Dendritic cell treated with granulocyte-macrophage colony-stimulating factor and Interleukin-4, amounts not matched to agents 40 ng/mL and 50 ng/mL, for 4 days (primary cell): ENCODE data around the gene CCDC85C.
A peak's percentile ranks its signal among the peaks of the same experiment; 100 is the strongest.

ENCODE experiments used
- H3K27ac Mint-ChIP-seq: one replicate; pipeline ENCODE4 v1.8.0; 2022; ENCODE audit warnings: mild to moderate bottlenecking, mixed read lengths
- H3K27me3 Mint-ChIP-seq: one replicate; pipeline ENCODE4 v1.8.0; 2022; ENCODE audit warnings: mild to moderate bottlenecking, mixed read lengths
- H3K36me3 Mint-ChIP-seq: one replicate; pipeline ENCODE4 v1.8.0; 2022; ENCODE audit warnings: low read depth, mixed read lengths
- H3K4me1 Mint-ChIP-seq: one replicate; pipeline ENCODE4 v1.8.0; 2022; ENCODE audit warnings: low read depth, mixed read lengths
- H3K4me3 Mint-ChIP-seq: one replicate; pipeline ENCODE4 v1.8.0; 2022; ENCODE audit warnings: mild to moderate bottlenecking, moderate library complexity, mixed read lengths
- H3K9me3 Mint-ChIP-seq: one replicate; pipeline ENCODE4 v1.8.0; 2022; ENCODE audit warnings: mixed read lengths
- intact Hi-C: fragments of 100-400 bp; cut with micrococcal nuclease; formaldehyde crosslinking; loops from one replicate; pipeline ENCODE4 v1.15.0; 2022

Gene CCDC85C

GRCh38 chr14:99478128-99478527 lies 125.9 kb downstream of the CCDC85C start:
- intact Hi-C loops = no loop called here
- Mint-ChIP-seq H3K4me1 (peaks cover 51% of the 10 kb centered on the region), H3K27me3 (no peaks in the 10 kb centered on the region), H3K9me3 (no peaks in the 10 kb centered on the region), H3K36me3 (peaks cover 26% of the 10 kb centered on the region), H3K4me3 (no peak overlapping the region), H3K27ac (no peak overlapping the region)

DNA sequence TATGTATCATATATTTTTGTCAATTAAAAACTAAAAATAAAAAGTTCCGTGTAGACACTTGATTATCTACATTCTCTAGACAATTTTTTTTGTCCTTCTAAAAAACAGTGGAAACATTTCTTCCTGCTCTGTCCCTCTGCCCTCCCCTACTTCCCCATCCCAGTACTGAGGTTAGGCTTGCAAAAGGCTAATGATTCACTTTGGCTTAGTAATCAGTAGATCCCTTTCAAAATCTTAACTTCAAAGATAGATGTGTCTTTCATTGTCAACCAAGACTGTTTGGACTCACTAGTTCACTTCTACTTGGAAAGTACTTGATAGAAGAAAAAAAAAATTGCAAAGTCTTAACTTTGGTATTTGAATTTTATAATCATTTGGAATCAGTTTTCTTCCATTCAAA lies 127.1 kb downstream of the CCDC85C start:
- no peaks in the 10 kb centered on the region for H3K9me3 Mint-ChIP-seq
- H3K36me3 Mint-ChIP-seq = peaks cover 24% of the 10 kb centered on the region
- H3K27ac Mint-ChIP-seq = no peak overlapping the region
- intact Hi-C loops = no loop called here
- peaks cover 45% of the 10 kb centered on the region for H3K4me1 Mint-ChIP-seq
- H3K27me3 Mint-ChIP-seq = no peaks in the 10 kb centered on the region
- H3K4me3 Mint-ChIP-seq = no peak overlapping the region

GRCh38 chr14:99475660-99476059 lies 128.3 kb downstream of the CCDC85C start:
- Mint-ChIP-seq H3K27me3 (no peaks in the 10 kb centered on the region), H3K4me1 (peaks cover 49% of the 10 kb centered on the region), H3K27ac (no peak overlapping the region), H3K36me3 (peaks cover 16% of the 10 kb centered on the region), H3K9me3 (no peaks in the 10 kb centered on the region), H3K4me3 (no peak overlapping the region)
- intact Hi-C loops = no loop called here

DNA sequence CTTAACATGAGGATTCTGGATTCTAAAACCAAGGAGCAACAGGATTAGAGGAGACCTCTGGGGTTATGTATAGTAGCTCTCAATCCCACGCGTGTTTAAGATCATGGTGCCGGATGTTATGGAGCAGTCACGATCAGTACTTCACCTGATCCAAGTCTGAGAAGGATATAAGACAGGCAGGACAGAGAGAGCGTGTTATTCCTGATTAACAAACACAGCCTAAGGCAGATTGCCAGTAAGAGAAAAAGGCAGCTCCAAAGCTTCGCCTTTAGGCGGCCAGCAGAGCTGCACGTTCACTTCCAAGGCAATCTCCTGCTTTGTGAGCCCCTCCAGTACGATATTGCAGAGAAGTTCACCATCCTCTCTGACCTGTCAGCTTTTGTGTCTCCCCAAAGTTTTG lies 128.8 kb downstream of the CCDC85C start:
- Mint-ChIP-seq H3K27me3 (no peaks in the 10 kb centered on the region), H3K9me3 (no peaks in the 10 kb centered on the region), H3K4me1 (peaks cover 54% of the 10 kb centered on the region), H3K4me3 (no peak overlapping the region), H3K27ac (no peak overlapping the region), H3K36me3 (peaks cover 15% of the 10 kb centered on the region)
- intact Hi-C loops = no loop called here

GRCh38 chr14:99473458-99473857 lies 130.5 kb downstream of the CCDC85C start:
- Mint-ChIP-seq H3K4me3 (no peak overlapping the region), H3K36me3 (peaks cover 4% of the 10 kb centered on the region), H3K27me3 (no peaks in the 10 kb centered on the region), H3K27ac (no peak overlapping the region), H3K9me3 (no peaks in the 10 kb centered on the region), H3K4me1 (peaks cover 55% of the 10 kb centered on the region)
- intact Hi-C loops = no loop called here

- Mint-ChIP-seq H3K27ac (no peak overlapping the region), H3K4me1 (peaks cover 55% of the 10 kb centered on the region), H3K27me3 (no peaks in the 10 kb centered on the region), H3K36me3 (no peaks in the 10 kb centered on the region), H3K4me3 (no peak overlapping the region), H3K9me3 (no peaks in the 10 kb centered on the region)
- intact Hi-C loops = no loop called here
These were observed 131.1 kb downstream of the CCDC85C start for GRCh38 chr14:99472937-99473336.

- intact Hi-C loops = no loop called here
- no peaks in the 10 kb centered on the region for H3K27me3 Mint-ChIP-seq
- H3K9me3 Mint-ChIP-seq = no peaks in the 10 kb centered on the region
- H3K4me3 Mint-ChIP-seq = no peak overlapping the region
- peaks cover 7% of the 10 kb centered on the region for H3K36me3 Mint-ChIP-seq
- H3K4me1 Mint-ChIP-seq = peaks cover 61% of the 10 kb centered on the region
- H3K27ac Mint-ChIP-seq = no peak overlapping the region
These were observed 132.3 kb downstream of the CCDC85C start for GRCh38 chr14:99471731-99472130.

DNA sequence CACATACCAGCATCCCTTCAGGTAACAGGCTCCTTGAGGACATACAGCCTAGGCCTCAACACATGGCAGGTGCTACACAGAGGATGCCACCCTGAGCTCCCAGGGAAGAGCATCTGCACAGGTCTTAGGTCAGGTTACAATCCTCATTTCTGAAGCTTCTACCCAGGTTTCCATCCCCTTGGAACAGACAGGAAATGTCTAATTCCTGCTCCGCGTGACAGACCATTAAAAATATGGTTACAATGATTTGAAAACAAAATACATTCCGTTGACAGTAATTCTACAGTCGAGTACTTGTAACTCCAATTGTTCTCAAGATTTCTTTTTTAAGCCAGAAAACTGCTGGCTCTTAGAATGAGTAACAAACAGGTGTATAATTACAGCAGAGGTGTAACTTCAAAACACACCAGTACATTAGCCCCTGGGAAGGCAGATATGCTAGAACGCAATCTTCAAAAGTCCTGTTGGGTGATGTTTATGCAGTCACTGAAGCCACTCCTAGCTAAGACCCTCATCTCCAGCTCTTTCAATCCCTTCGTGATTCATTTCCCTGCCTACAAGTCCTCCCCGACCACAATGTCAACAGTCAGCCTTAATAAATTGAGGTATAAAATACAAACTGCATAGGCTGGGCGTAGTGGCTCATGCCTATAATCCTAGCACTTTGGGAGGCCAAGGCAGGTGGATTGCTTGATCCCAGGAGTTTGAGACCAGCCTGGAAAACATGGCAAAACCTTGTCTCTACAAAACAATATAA lies 135.0 kb downstream of the CCDC85C start:
- Mint-ChIP-seq H3K4me1 (peaks cover 51% of the 10 kb centered on the region), H3K36me3 (peaks cover 24% of the 10 kb centered on the region), H3K27me3 (no peaks in the 10 kb centered on the region), H3K27ac (peak overlapping the region; percentile 25), H3K4me3 (no peak overlapping the region), H3K9me3 (no peaks in the 10 kb centered on the region)
- intact Hi-C loops = no loop called here

DNA sequence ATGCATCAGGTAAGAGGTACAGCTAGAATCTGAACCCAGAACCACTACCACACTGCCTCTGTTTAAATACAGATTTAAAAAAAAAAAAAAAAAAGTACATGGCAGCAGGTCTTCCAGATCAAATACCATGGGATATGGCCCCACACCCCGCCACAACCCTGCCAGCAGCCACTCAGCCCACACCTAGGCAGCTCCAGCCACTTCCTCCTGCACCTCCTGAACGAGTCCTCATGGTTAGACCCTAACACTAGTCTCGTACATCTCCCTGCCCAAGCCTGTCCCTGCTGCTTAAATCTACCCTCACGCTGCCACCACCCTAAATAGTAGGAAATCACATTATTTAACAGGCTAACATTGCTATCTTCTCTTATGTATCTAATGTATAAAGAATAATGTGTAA lies 135.9 kb downstream of the CCDC85C start:
- peaks cover 33% of the 10 kb centered on the region for H3K36me3 Mint-ChIP-seq
- no peaks in the 10 kb centered on the region for H3K9me3 Mint-ChIP-seq
- intact Hi-C loops = no loop called here
- no peaks in the 10 kb centered on the region for H3K27me3 Mint-ChIP-seq
- no peak overlapping the region for H3K27ac Mint-ChIP-seq
- peaks cover 44% of the 10 kb centered on the region for H3K4me1 Mint-ChIP-seq
- H3K4me3 Mint-ChIP-seq = no peak overlapping the region

DNA sequence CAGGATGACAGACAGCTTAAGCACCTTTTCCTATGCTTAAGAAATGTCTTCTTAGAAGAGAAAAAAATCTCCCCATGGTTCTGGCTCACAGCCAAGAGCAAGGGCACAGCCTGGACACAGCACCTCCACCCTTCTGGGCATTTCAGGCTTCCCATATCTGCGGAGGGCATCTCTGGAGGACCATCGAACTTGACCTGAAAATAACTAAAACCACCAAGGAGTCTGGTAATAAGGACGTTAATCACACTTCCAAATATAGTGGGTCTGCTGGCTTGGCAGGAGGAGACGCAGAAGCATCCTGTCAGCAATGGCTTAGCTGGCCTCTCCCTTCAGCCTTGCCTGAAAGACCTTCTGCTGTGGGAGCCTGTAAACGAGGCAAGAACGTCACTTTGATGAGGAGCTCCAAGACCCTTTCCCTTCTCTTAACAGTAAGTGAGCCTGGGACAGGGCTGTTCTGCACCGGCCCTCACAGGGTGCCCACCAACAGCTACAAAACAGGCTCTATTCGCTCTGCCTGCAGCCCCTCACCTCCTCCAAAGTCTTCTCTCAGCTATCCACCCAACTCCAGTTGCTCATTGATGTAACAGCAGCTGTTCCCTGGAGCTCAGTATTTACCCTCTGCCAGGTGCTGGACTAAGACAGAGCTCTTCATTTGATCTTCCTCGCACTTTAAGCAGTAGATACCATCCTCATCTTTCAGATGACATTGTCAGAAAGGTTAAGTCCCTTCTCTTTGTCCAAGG lies 136.5 kb downstream of the CCDC85C start:
- no peak overlapping the region for H3K27ac Mint-ChIP-seq
- H3K9me3 Mint-ChIP-seq = no peaks in the 10 kb centered on the region
- no peaks in the 10 kb centered on the region for H3K27me3 Mint-ChIP-seq
- peaks cover 39% of the 10 kb centered on the region for H3K36me3 Mint-ChIP-seq
- H3K4me3 Mint-ChIP-seq = no peak overlapping the region
- intact Hi-C loops = no loop called here
- peaks cover 42% of the 10 kb centered on the region for H3K4me1 Mint-ChIP-seq

DNA sequence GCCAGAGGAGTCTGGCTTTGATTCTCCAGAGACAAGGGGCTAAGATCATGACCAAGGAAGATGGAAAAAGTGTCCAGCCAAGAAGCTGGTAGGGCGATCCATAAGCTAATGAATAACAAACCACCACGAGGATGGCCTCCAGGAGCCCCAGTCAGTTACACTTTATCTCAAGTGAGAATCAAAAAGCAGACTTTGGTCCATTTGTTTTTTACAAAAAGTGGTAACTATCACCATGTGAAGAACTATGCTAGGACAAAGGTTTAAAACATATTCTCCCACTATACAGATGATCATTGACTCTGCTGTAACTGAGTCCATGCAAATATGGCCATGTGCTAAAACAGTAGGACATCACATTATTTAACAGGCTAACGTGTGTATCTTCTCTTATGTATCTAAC lies 137.2 kb downstream of the CCDC85C start:
- no peaks in the 10 kb centered on the region for H3K27me3 Mint-ChIP-seq
- H3K4me3 Mint-ChIP-seq = no peak overlapping the region
- H3K27ac Mint-ChIP-seq = no peak overlapping the region
- H3K4me1 Mint-ChIP-seq = peaks cover 49% of the 10 kb centered on the region
- intact Hi-C loops = no loop called here
- peaks cover 47% of the 10 kb centered on the region for H3K36me3 Mint-ChIP-seq
- H3K9me3 Mint-ChIP-seq = no peaks in the 10 kb centered on the region

GRCh38 chr14:99465288-99465687 lies 138.7 kb downstream of the CCDC85C start:
- peaks cover 60% of the 10 kb centered on the region for H3K36me3 Mint-ChIP-seq
- H3K9me3 Mint-ChIP-seq = no peaks in the 10 kb centered on the region
- H3K27me3 Mint-ChIP-seq = no peaks in the 10 kb centered on the region
- no peak overlapping the region for H3K4me3 Mint-ChIP-seq
- intact Hi-C loops = no loop called here
- H3K27ac Mint-ChIP-seq = no peak overlapping the region
- peaks cover 42% of the 10 kb centered on the region for H3K4me1 Mint-ChIP-seq

GRCh38 chr14:99463974-99464373 lies 140.0 kb downstream of the CCDC85C start:
- Mint-ChIP-seq H3K9me3 (no peaks in the 10 kb centered on the region), H3K36me3 (peaks cover 73% of the 10 kb centered on the region), H3K27me3 (no peaks in the 10 kb centered on the region), H3K4me1 (peaks cover 29% of the 10 kb centered on the region), H3K27ac (no peak overlapping the region), H3K4me3 (no peak overlapping the region)
- intact Hi-C loops = no loop called here

- Mint-ChIP-seq H3K9me3 (no peaks in the 10 kb centered on the region), H3K27me3 (no peaks in the 10 kb centered on the region), H3K4me1 (peaks cover 11% of the 10 kb centered on the region), H3K27ac (no peak overlapping the region), H3K36me3 (peaks cover 84% of the 10 kb centered on the region), H3K4me3 (no peak overlapping the region)
- intact Hi-C loops = no loop called here
These were observed 141.8 kb downstream of the CCDC85C start for GRCh38 chr14:99462210-99462609.
